Measurements from ENCODE around the gene ELL. TPM values are rescaled to one million over a fixed set of nuclear protein-coding genes. Genes with fewer than 3 reads are reported as not detected.

ELL gene
- total RNA-seq, 1 donor from 2014 or later = 7.5 TPM

- no peak for ATAC-seq
These were observed 34.1 kb downstream of the ELL start for GRCh38 chr19:18487576-18488402.

GRCh38 chr19:18486746-18487145 lies 35.1 kb downstream of the ELL start:
- ATAC-seq = no peak

GRCh38 chr19:18484992-18485391 lies 36.9 kb downstream of the ELL start:
- ATAC-seq = no peak

- ATAC-seq = no peak
These were observed 38.6 kb downstream of the ELL start for GRCh38 chr19:18483119-18483890.

- ATAC-seq = no peak
These were observed 40.2 kb downstream of the ELL start for GRCh38 chr19:18481505-18482222.

GRCh38 chr19:18480006-18480691 lies 41.7 kb downstream of the ELL start:
- ATAC-seq = peak; percentile 24

GRCh38 chr19:18478545-18479311 lies 43.1 kb downstream of the ELL start:
- ATAC-seq = peak; percentile 72

GRCh38 chr19:18477974-18478373 lies 43.9 kb downstream of the ELL start:
- ATAC-seq = no peak

- ATAC-seq = no peak
These were observed 44.7 kb downstream of the ELL start for GRCh38 chr19:18477042-18477779.

GRCh38 chr19:18476507-18477041 lies 45.3 kb downstream of the ELL start:
- no peak for ATAC-seq

- ATAC-seq = no peak
These were observed 46.0 kb downstream of the ELL start for GRCh38 chr19:18475762-18476331.

- ATAC-seq = no peak
These were observed 46.8 kb downstream of the ELL start for GRCh38 chr19:18475004-18475453.

GRCh38 chr19:18474366-18474887 lies 47.4 kb downstream of the ELL start:
- no peak for ATAC-seq

- ATAC-seq = no peak
These were observed 48.2 kb downstream of the ELL start for GRCh38 chr19:18473706-18474087.

- no peak for ATAC-seq
These were observed 48.7 kb downstream of the ELL start for GRCh38 chr19:18473003-18473705.

GRCh38 chr19:18470787-18471186 lies 51.1 kb downstream of the ELL start:
- no peak for ATAC-seq

- peak; percentile 32 for ATAC-seq
These were observed 52.6 kb downstream of the ELL start for GRCh38 chr19:18469069-18469846.

GRCh38 chr19:18468517-18468916 lies 53.4 kb downstream of the ELL start:
- no peak for ATAC-seq

GRCh38 chr19:18467978-18468377 lies 53.9 kb downstream of the ELL start:
- ATAC-seq = no peak

All from esophagus mucosa (tissue), 1 donor.